Activated naive CD4-positive, alpha-beta T cell treated with anti-CD3 and anti-CD28 coated beads, Interleukin-2, amount 50 U/mL, for 72 hours (primary cell): ENCODE data around the gene SOX5. TPM values are rescaled to one million over a fixed set of nuclear protein-coding genes. Genes with fewer than 3 reads are reported as not detected.

Experiments
- ATAC-seq, 2 donors: fragments of 150-1000 bp; cut with Tn5 transposase; 2 replicates each; pipeline ENCODE4 v1.10.0; 2021; ENCODE audit warnings: mild to moderate bottlenecking in 2 of 2, moderate library complexity in 2 of 2
- DNase-seq, 2 donors: peaks; one replicate each; pipeline ENCODE4 v3.0.0; 2021 to 2022; ENCODE audit warnings: low spot score in 2 of 2
- H3K27ac Mint-ChIP-seq, 2 donors: one replicate each; pipeline ENCODE4 v1.8.0; 2022; ENCODE audit warnings: mild to moderate bottlenecking in 2 of 2, mixed read lengths in 2 of 2
- H3K36me3 Mint-ChIP-seq, 2 donors: one replicate each; pipeline ENCODE4 v1.8.0; 2022; ENCODE audit warnings: mixed read lengths in 2 of 2
- H3K9me3 Mint-ChIP-seq, 2 donors: one replicate each; pipeline ENCODE4 v1.8.0; 2022; ENCODE audit warnings: mixed read lengths in 2 of 2
- total RNA-seq, 2 donors: library from RNA; stranded (reverse); gene quantifications; one replicate each; pipeline ENCODE4 v1.2.3, GENCODE V29; 2022

The SOX5 gene
- total RNA-seq, 2 donors from 2014 or later, result 1.1 TPM; not detected in 1

GRCh38 chr12:23817345-23817744 lies 132.1 kb downstream of the SOX5 start:
- DNase-seq (no peak), ATAC-seq (no peak)
- peaks cover 0 to 6% of the 10 kb centered on the region in 2 donors for H3K9me3 Mint-ChIP-seq
- no peaks in the 10 kb centered on the region for H3K36me3 Mint-ChIP-seq
- H3K27ac Mint-ChIP-seq, result no peak overlapping the region

GRCh38 chr12:23816394-23816851 lies 133.0 kb downstream of the SOX5 start:
- Mint-ChIP-seq H3K9me3 (no peaks in the 10 kb centered on the region), H3K27ac (no peak overlapping the region), H3K36me3 (no peaks in the 10 kb centered on the region)
- DNase-seq (no peak), ATAC-seq (no peak)

- ATAC-seq, result no peak
- H3K27ac Mint-ChIP-seq, result no peak overlapping the region
- H3K9me3 Mint-ChIP-seq, result no peaks in the 10 kb centered on the region
- H3K36me3 Mint-ChIP-seq, result no peaks in the 10 kb centered on the region
- DNase-seq, result no peak
These were observed 133.7 kb downstream of the SOX5 start for GRCh38 chr12:23815810-23816209.

GRCh38 chr12:23813206-23813605 lies 136.3 kb downstream of the SOX5 start:
- H3K9me3 Mint-ChIP-seq, result no peaks in the 10 kb centered on the region
- H3K27ac Mint-ChIP-seq, result no peak overlapping the region
- no peak for ATAC-seq
- DNase-seq, result no peak
- H3K36me3 Mint-ChIP-seq, result no peaks in the 10 kb centered on the region

- no peaks in the 10 kb centered on the region for H3K36me3 Mint-ChIP-seq
- H3K9me3 Mint-ChIP-seq, result no peaks in the 10 kb centered on the region
- ATAC-seq, result no peak
- no peak overlapping the region for H3K27ac Mint-ChIP-seq
- DNase-seq, result no peak
These were observed 139.1 kb downstream of the SOX5 start for GRCh38 chr12:23810329-23810902.

GRCh38 chr12:23803540-23803939 lies 145.9 kb downstream of the SOX5 start:
- no peak for ATAC-seq
- Mint-ChIP-seq H3K27ac (no peak overlapping the region), H3K36me3 (no peaks in the 10 kb centered on the region), H3K9me3 (peaks cover 7 to 9% of the 10 kb centered on the region in 2 donors)
- no peak for DNase-seq

GRCh38 chr12:23795494-23795893 lies 154.0 kb downstream of the SOX5 start:
- DNase-seq, result no peak
- no peaks in the 10 kb centered on the region for H3K36me3 Mint-ChIP-seq
- peaks cover 3 to 4% of the 10 kb centered on the region in 2 donors for H3K9me3 Mint-ChIP-seq
- H3K27ac Mint-ChIP-seq, result no peak overlapping the region
- no peak for ATAC-seq

GRCh38 chr12:23781118-23781517 lies 168.4 kb downstream of the SOX5 start:
- no peaks in the 10 kb centered on the region for H3K36me3 Mint-ChIP-seq
- DNase-seq (no peak), ATAC-seq (no peak)
- no peak overlapping the region for H3K27ac Mint-ChIP-seq
- no peaks in the 10 kb centered on the region for H3K9me3 Mint-ChIP-seq

- Mint-ChIP-seq H3K9me3 (no peaks in the 10 kb centered on the region), H3K36me3 (no peaks in the 10 kb centered on the region), H3K27ac (no peak overlapping the region)
- ATAC-seq (no peak), DNase-seq (no peak)
These were observed 174.3 kb downstream of the SOX5 start for GRCh38 chr12:23775208-23775607.

- Mint-ChIP-seq H3K9me3 (no peaks in the 10 kb centered on the region), H3K36me3 (no peaks in the 10 kb centered on the region), H3K27ac (no peak overlapping the region)
- DNase-seq (no peak), ATAC-seq (no peak)
These were observed 178.1 kb downstream of the SOX5 start for GRCh38 chr12:23771240-23771949.

GRCh38 chr12:23770202-23770938 lies 179.1 kb downstream of the SOX5 start:
- ATAC-seq, result no peak

GRCh38 chr12:23767834-23768233 lies 181.6 kb downstream of the SOX5 start:
- Mint-ChIP-seq H3K27ac (no peak overlapping the region), H3K9me3 (no peaks in the 10 kb centered on the region), H3K36me3 (no peaks in the 10 kb centered on the region)
- ATAC-seq, result no peak
- no peak for DNase-seq

More at GRCh38 chr12:23770202-23770938, 179.1 kb downstream of the SOX5 start:
- no peak overlapping the region for H3K27ac Mint-ChIP-seq
- no peak for DNase-seq
- no peaks in the 10 kb centered on the region for H3K9me3 Mint-ChIP-seq
- H3K36me3 Mint-ChIP-seq, result no peaks in the 10 kb centered on the region

GRCh38 chr12:23763724-23764123 lies 185.7 kb downstream of the SOX5 start:
- no peak overlapping the region for H3K27ac Mint-ChIP-seq
- no peak for ATAC-seq
- peaks cover 4 to 6% of the 10 kb centered on the region in 2 donors for H3K9me3 Mint-ChIP-seq

GRCh38 chr12:23760495-23760894 lies 189.0 kb downstream of the SOX5 start:
- H3K9me3 Mint-ChIP-seq, result peaks cover 4 to 6% of the 10 kb centered on the region in 2 donors
- no peak overlapping the region for H3K27ac Mint-ChIP-seq
- ATAC-seq (no peak), DNase-seq (no peak)
- H3K36me3 Mint-ChIP-seq, result no peaks in the 10 kb centered on the region

More at GRCh38 chr12:23763724-23764123, 185.7 kb downstream of the SOX5 start:
- no peaks in the 10 kb centered on the region for H3K36me3 Mint-ChIP-seq
- no peak for DNase-seq

- DNase-seq (no peak), ATAC-seq (no peak)
- peaks cover 4 to 6% of the 10 kb centered on the region in 2 donors for H3K9me3 Mint-ChIP-seq
- no peak overlapping the region for H3K27ac Mint-ChIP-seq
- no peaks in the 10 kb centered on the region for H3K36me3 Mint-ChIP-seq
These were observed 190.9 kb downstream of the SOX5 start for GRCh38 chr12:23758608-23759007.

GRCh38 chr12:23757541-23757962 lies 191.9 kb downstream of the SOX5 start:
- Mint-ChIP-seq H3K27ac (no peak overlapping the region), H3K36me3 (no peaks in the 10 kb centered on the region), H3K9me3 (peaks cover 4 to 6% of the 10 kb centered on the region in 2 donors)
- ATAC-seq (no peak), DNase-seq (no peak)

- ATAC-seq (no peak), DNase-seq (no peak)
- H3K27ac Mint-ChIP-seq, result no peak overlapping the region
- peaks cover 4 to 6% of the 10 kb centered on the region in 2 donors for H3K9me3 Mint-ChIP-seq
- no peaks in the 10 kb centered on the region for H3K36me3 Mint-ChIP-seq
These were observed 193.1 kb downstream of the SOX5 start for GRCh38 chr12:23756416-23756815.
